HepG2 (cell line): ENCODE data around the gene MTMR1. TPM values are rescaled to one million over a fixed set of nuclear protein-coding genes. Genes with fewer than 3 reads are reported as not detected.

ENCODE experiments used
- ATAC-seq: fragments of 200-7000 bp; cut with Tn5 transposase; 3 replicates; pipeline ENCODE4 v1.9.1; 2020; ENCODE audit warnings: mild to moderate bottlenecking, moderate library complexity
- BruUV-seq: library from RNA; stranded (reverse); fragments of 400-500 nt; replicated peaks from 2 replicates; lab custom pipeline; 2021; lab: Mats Ljungman, UMichigan
- CTCF ChIA-PET: fragments of 300-600 bp; formaldehyde crosslinking; extraction: SDS; loops from one replicate; lab custom pipeline; 2021; ENCODE audit warnings: low total read pairs, inconsistent platforms, low intra/inter-chr PET ratio; lab: Yijun Ruan, JAX
- POLR2A ChIA-PET: fragments of 350-600 bp; sonication (Branson Sonifier 250); formaldehyde crosslinking; loops from one replicate; lab custom pipeline; 2020; ENCODE audit warnings: antibody characterized with exemption, inconsistent platforms; lab: Yijun Ruan, JAX
- DNase-seq: peaks from one replicate; pipeline ENCODE4 v3.0.0-alpha.2; 2015; ENCODE audit warnings: low spot score
- FAIRE-seq: peaks from 3 replicates; lab custom pipeline; 2011; peaks lifted over from hg19 to GRCh38; lab: Jason Lieb, UNC
- H2AFZ ChIP-seq: one replicate; pipeline ENCODE4 v1.6.1; 2011; ENCODE audit warnings: low read length, inconsistent platforms
- H3K27ac ChIP-seq: fragments of 300-600 bp; 3 replicates; pipeline ENCODE4 v1.8.0; 2011; ENCODE audit warnings: mixed run types, mild to moderate bottlenecking, mixed read lengths, low read length, inconsistent platforms; ENCODE audit not compliant: insufficient read depth; ENCODE audit errors: extremely low read length
- H3K27me3 ChIP-seq, 2 experiments: fragments of 200-600 bp in 1 of 2; 2 replicates in 1 of 2; 3 replicates in 1 of 2; pipeline versions ENCODE4 v1.6.0 to v1.8.0; 2011; ENCODE audit warnings: low read length in 2 of 2, mild to moderate bottlenecking in 2 of 2, moderate library complexity in 2 of 2, inconsistent platforms in 1 of 2; ENCODE audit not compliant: insufficient read depth in 2 of 2, control insufficient read depth in 1 of 2
- H3K36me3 ChIP-seq, 2 experiments: fragments of 200-600 bp in 1 of 2; replicated peaks in 1 of 2; 2 replicates in 1 of 2; 3 replicates in 1 of 2; pipeline versions ENCODE4 v1.5.1 to v1.8.0; 2011; ENCODE audit warnings: low read length in 2 of 2, inconsistent platforms in 1 of 2; ENCODE audit not compliant: insufficient read depth in 2 of 2, control insufficient read depth in 1 of 2
- H3K4me1 ChIP-seq: 2 replicates; pipeline ENCODE4 v1.5.1; 2012; ENCODE audit warnings: low read length, inconsistent platforms; ENCODE audit not compliant: insufficient read depth
- H3K4me2 ChIP-seq: 2 replicates; pipeline ENCODE4 v1.6.0; 2011; ENCODE audit warnings: low read depth, low read length, inconsistent platforms
- H3K4me3 ChIP-seq, 3 experiments: fragments of 200-600 bp in 1 of 3; sonication (generic), shearing (Covaris generic) in 1 of 3; replicated peaks in 1 of 3; 2 replicates each; pipeline ENCODE4 v1.5.1; 2011 to 2016; ENCODE audit warnings: low read length in 3 of 3, inconsistent platforms in 2 of 3, low read depth in 2 of 3, mild to moderate bottlenecking in 2 of 3, control low read depth in 1 of 3, mixed read lengths in 1 of 3; ENCODE audit not compliant: insufficient read depth in 1 of 3
- H3K79me2 ChIP-seq: one replicate; pipeline ENCODE4 v1.6.1; 2011; ENCODE audit warnings: low read length, inconsistent platforms; ENCODE audit not compliant: insufficient read depth
- H3K9ac ChIP-seq: 2 replicates; pipeline ENCODE4 v1.6.0; 2011; ENCODE audit warnings: mild to moderate bottlenecking, low read depth, low read length, inconsistent platforms; ENCODE audit not compliant: insufficient read depth
- H3K9me3 ChIP-seq: 2 replicates; pipeline ENCODE4 v1.5.1; 2012; ENCODE audit warnings: mild to moderate bottlenecking, low read length
- H4K20me1 ChIP-seq: 2 replicates; pipeline ENCODE4 v1.6.0; 2011; ENCODE audit warnings: inconsistent platforms, mild to moderate bottlenecking, low read length, moderate library complexity; ENCODE audit not compliant: insufficient read depth
- CEBPZ ChIP-seq: IDR thresholded peaks from 2 replicates; pipeline ENCODE4 v1.6.1; 2012; ENCODE audit warnings: low read length, improper control_type of control experiment
- HNF4G ChIP-seq, 2 experiments: sonication (generic) in 1 of 2; formaldehyde crosslinking in 1 of 2; IDR thresholded peaks; 2 replicates each; pipeline versions ENCODE4 v1.4.0 to v1.6.1; 2011 to 2020; ENCODE audit warnings: borderline replicate concordance in 2 of 2, low read depth in 2 of 2, mild to moderate bottlenecking in 2 of 2, low read length in 1 of 2, missing genetic modification reagents in 1 of 2, moderate library complexity in 1 of 2
- LBX2 ChIP-seq: sonication (generic); formaldehyde crosslinking; IDR thresholded peaks from 2 replicates; pipeline ENCODE4 v1.5.0; 2020; ENCODE audit warnings: missing genetic modification reagents, mild to moderate bottlenecking, borderline replicate concordance
- MED13 ChIP-seq: sonication (generic); formaldehyde crosslinking; IDR thresholded peaks from 2 replicates; pipeline ENCODE4 v1.5.0; 2020; ENCODE audit warnings: missing genetic modification reagents
- ZNF580 ChIP-seq: IDR thresholded peaks from 2 replicates; pipeline ENCODE4 v1.6.1; 2016; ENCODE audit warnings: low read depth, borderline replicate concordance
- ZNF720 ChIP-seq: sonication (generic); formaldehyde crosslinking; IDR thresholded peaks from 2 replicates; pipeline ENCODE4 v1.4.0; 2020; ENCODE audit warnings: missing genetic modification reagents
- ZNF790 ChIP-seq: sonication (generic); formaldehyde crosslinking; IDR thresholded peaks from 2 replicates; pipeline ENCODE4 v1.8.0; 2022; ENCODE audit warnings: missing genetic modification reagents, mild to moderate bottlenecking, borderline replicate concordance
- WGBS: methylation state at CpG from one replicate; pipeline ENCODE4 v1.1.6; 2017; ENCODE audit warnings: low lambda C conversion rate; 5-methylcytosine and 5-hydroxymethylcytosine counted together
- in situ Hi-C: cut with HindIII; loops from 2 replicates; pipeline ENCODE4 v1.10.0; 2017; ENCODE audit warnings: low pct_unique_long_range_greater_than_20kb; ENCODE audit not compliant: extremely low pct_ligation_motif_present
- intact Hi-C: fragments of 100-400 bp; cut with micrococcal nuclease; formaldehyde crosslinking; loops from one replicate; pipeline ENCODE4 v1.10.0; 2022; ENCODE audit not compliant: unreplicated experiment
- polyA plus RNA-seq, 8 experiments: library from polyadenylated mRNA; depleted of rRNA in 3 of 8; stranded (reverse) in 7 of 8; unstranded in 1 of 8; fragments of >200 nt; fragmentation: Illumina TruSeq in 4 of 8; extraction: Trizol in 4 of 8; gene quantifications; 2 replicates each; pipeline versions ENCODE4 v1.2.1 to v1.2.3, GENCODE V29; 2011 to 2016; ENCODE audit warnings: low read depth in 4 of 8, missing spikeins in 1 of 8, mixed read lengths in 1 of 8; ENCODE audit not compliant: insufficient read depth in 1 of 8
- total RNA-seq, 5 experiments: library from RNA; depleted of rRNA; stranded (reverse); fragments of >200 nt; fragmentation: Illumina TruSeq; extraction: Trizol; gene quantifications; 2 replicates each; pipeline ENCODE4 v1.2.3, GENCODE V29; 2016; ENCODE audit warnings: low read depth in 1 of 5

The MTMR1 gene
- total and polyA plus RNA-seq, 2 of the 13 experiments (the other 11 are each of a cell fraction or from before 2014, with no cell fraction given), result 8.9 to 11.1 TPM

GRCh38 chrX:150694738-150695410, 1.7 kb downstream of the MTMR1 start (continued):
- TF ChIP-seq CEBPZ (no peak), ZNF580 (no peak), ZNF790 (CRISPR knock-in tag) (no peak), LBX2 (CRISPR knock-in tag) (no peak), MED13 (CRISPR knock-in tag) (no peak)

- Histone ChIP-seq H3K9me3 (no peaks in the 10 kb centered on the region), H3K79me2 (no peaks in the 10 kb centered on the region), H3K4me2 (no peak overlapping the region), H3K4me1 (peaks cover 19% of the 10 kb centered on the region), H3K27ac (no peak overlapping the region), H3K9ac (no peak overlapping the region), H3K27me3 (no peaks in the 10 kb centered on the region), H3K4me3 (no peak overlapping the region), H3K36me3 (peaks cover 0 to 3% of the 10 kb centered on the region in 2 experiments; a peak in 1 of 5 replicates), H2AFZ (no peak overlapping the region), H4K20me1 (no peaks in the 10 kb centered on the region)
- FAIRE-seq (peak; percentile 32), DNase-seq (no peak), ATAC-seq (no peak)
- in situ Hi-C loops, result loop anchor here (25.0 kb wide), 1 partner anchor 734 kb away; no protein-coding TSS in a partner anchor
- 88% methylated on average over 1 of the region's 1 CpG for WGBS
- BruUV-seq, result no TSS peak
- intact Hi-C loops, result no loop called here
- ChIA-PET CTCF (no interaction called here), POLR2A (no interaction called here)
- TF ChIP-seq HNF4G (IDR thresholded peaks at IDR 0.05; ENCODE audit: borderline replicate concordance, low read depth, low read length), result no peak
- TF ChIP-seq HNF4G (CRISPR knock-in tag; IDR thresholded peaks at IDR 0.05; ENCODE audit: borderline replicate concordance, low read depth), result no peak
- TF ChIP-seq ZNF720 (CRISPR knock-in tag), result no peak
Observed at GRCh38 chrX:150696331-150696730, 3.1 kb downstream of the MTMR1 start.
